Fibroblast of the conjunctiva (primary cell): ENCODE measurements around the gene URGCP.
"Not testable (repeated sequence)": the region's sequence is repeated elsewhere in the genome, so short reads cannot be mapped to it uniquely, and the experiment has no call there.

Experiments used
- DNase-seq: peaks from one replicate; pipeline ENCODE4 v3.0.0-alpha.2; 2010; ENCODE audit warnings: low read depth

URGCP gene

GRCh38 chr7:43834463-43835251 lies 71.7 kb downstream of the URGCP start:
- DNase-seq: peak; percentile 16

GRCh38 chr7:43830917-43831316 lies 75.5 kb downstream of the URGCP start:
- DNase-seq: not testable (repeated sequence)
